HepG2 (cell line): ENCODE data around the gene FAM117A. TPM values are rescaled to one million over a fixed set of nuclear protein-coding genes. Genes with fewer than 3 reads are reported as not detected.
A peak's percentile ranks its signal among the peaks of the same experiment; 100 is the strongest.
"Not testable (repeated sequence)": the region's sequence is repeated elsewhere in the genome, so short reads cannot be mapped to it uniquely, and the experiment has no call there.

ENCODE experiments used
- ATAC-seq: fragments of 200-7000 bp; cut with Tn5 transposase; 3 replicates; pipeline ENCODE4 v1.9.1; 2020; ENCODE audit warnings: mild to moderate bottlenecking, moderate library complexity
- BruUV-seq: library from RNA; stranded (reverse); fragments of 400-500 nt; replicated peaks from 2 replicates; lab custom pipeline; 2021; lab: Mats Ljungman, UMichigan
- CTCF ChIA-PET: fragments of 300-600 bp; formaldehyde crosslinking; extraction: SDS; loops from one replicate; lab custom pipeline; 2021; ENCODE audit warnings: low total read pairs, inconsistent platforms, low intra/inter-chr PET ratio; lab: Yijun Ruan, JAX
- POLR2A ChIA-PET: fragments of 350-600 bp; sonication (Branson Sonifier 250); formaldehyde crosslinking; loops from one replicate; lab custom pipeline; 2020; ENCODE audit warnings: antibody characterized with exemption, inconsistent platforms; lab: Yijun Ruan, JAX
- DNase-seq: peaks from one replicate; pipeline ENCODE4 v3.0.0-alpha.2; 2015; ENCODE audit warnings: low spot score
- FAIRE-seq: peaks from 3 replicates; lab custom pipeline; 2011; peaks lifted over from hg19 to GRCh38; lab: Jason Lieb, UNC
- H2AFZ ChIP-seq: one replicate; pipeline ENCODE4 v1.6.1; 2011; ENCODE audit warnings: low read length, inconsistent platforms
- H3K27ac ChIP-seq: fragments of 300-600 bp; 3 replicates; pipeline ENCODE4 v1.8.0; 2011; ENCODE audit warnings: mixed run types, mild to moderate bottlenecking, mixed read lengths, low read length, inconsistent platforms; ENCODE audit not compliant: insufficient read depth; ENCODE audit errors: extremely low read length
- H3K27me3 ChIP-seq, 2 experiments: fragments of 200-600 bp in 1 of 2; 2 replicates in 1 of 2; 3 replicates in 1 of 2; pipeline versions ENCODE4 v1.6.0 to v1.8.0; 2011; ENCODE audit warnings: low read length in 2 of 2, mild to moderate bottlenecking in 2 of 2, moderate library complexity in 2 of 2, inconsistent platforms in 1 of 2; ENCODE audit not compliant: insufficient read depth in 2 of 2, control insufficient read depth in 1 of 2
- H3K36me3 ChIP-seq, 2 experiments: fragments of 200-600 bp in 1 of 2; replicated peaks in 1 of 2; 2 replicates in 1 of 2; 3 replicates in 1 of 2; pipeline versions ENCODE4 v1.5.1 to v1.8.0; 2011; ENCODE audit warnings: low read length in 2 of 2, inconsistent platforms in 1 of 2; ENCODE audit not compliant: insufficient read depth in 2 of 2, control insufficient read depth in 1 of 2
- H3K4me1 ChIP-seq: 2 replicates; pipeline ENCODE4 v1.5.1; 2012; ENCODE audit warnings: low read length, inconsistent platforms; ENCODE audit not compliant: insufficient read depth
- H3K4me2 ChIP-seq: 2 replicates; pipeline ENCODE4 v1.6.0; 2011; ENCODE audit warnings: low read depth, low read length, inconsistent platforms
- H3K4me3 ChIP-seq, 3 experiments: fragments of 200-600 bp in 1 of 3; sonication (generic), shearing (Covaris generic) in 1 of 3; replicated peaks in 1 of 3; 2 replicates each; pipeline ENCODE4 v1.5.1; 2011 to 2016; ENCODE audit warnings: low read length in 3 of 3, inconsistent platforms in 2 of 3, low read depth in 2 of 3, mild to moderate bottlenecking in 2 of 3, control low read depth in 1 of 3, mixed read lengths in 1 of 3; ENCODE audit not compliant: insufficient read depth in 1 of 3
- H3K79me2 ChIP-seq: one replicate; pipeline ENCODE4 v1.6.1; 2011; ENCODE audit warnings: low read length, inconsistent platforms; ENCODE audit not compliant: insufficient read depth
- H3K9ac ChIP-seq: 2 replicates; pipeline ENCODE4 v1.6.0; 2011; ENCODE audit warnings: mild to moderate bottlenecking, low read depth, low read length, inconsistent platforms; ENCODE audit not compliant: insufficient read depth
- H3K9me3 ChIP-seq: 2 replicates; pipeline ENCODE4 v1.5.1; 2012; ENCODE audit warnings: mild to moderate bottlenecking, low read length
- H4K20me1 ChIP-seq: 2 replicates; pipeline ENCODE4 v1.6.0; 2011; ENCODE audit warnings: inconsistent platforms, mild to moderate bottlenecking, low read length, moderate library complexity; ENCODE audit not compliant: insufficient read depth
- CHCHD3 ChIP-seq: sonication (generic); formaldehyde crosslinking; IDR thresholded peaks from 2 replicates; pipeline ENCODE4 v1.8.0; 2022; ENCODE audit warnings: mild to moderate bottlenecking, missing genetic modification reagents, moderate library complexity
- MEIS1 ChIP-seq: sonication (generic); formaldehyde crosslinking; IDR thresholded peaks from 2 replicates; pipeline ENCODE4 v1.9.0; 2021; ENCODE audit warnings: mild to moderate bottlenecking, missing genetic modification reagents, moderate library complexity, borderline replicate concordance
- PAWR ChIP-seq: sonication (generic); formaldehyde crosslinking; IDR thresholded peaks from 2 replicates; pipeline ENCODE4 v1.4.0; 2020; ENCODE audit warnings: missing genetic modification reagents, mild to moderate bottlenecking, borderline replicate concordance
- SMAD3 ChIP-seq: sonication (generic); formaldehyde crosslinking; IDR thresholded peaks from 2 replicates; pipeline ENCODE4 v1.4.0; 2020; ENCODE audit warnings: missing genetic modification reagents
- TCF7L2 ChIP-seq: IDR thresholded peaks from 2 replicates; pipeline ENCODE4 v1.6.1; 2011; ENCODE audit warnings: mild to moderate bottlenecking, low read depth, low read length, moderate library complexity
- ZNF629 ChIP-seq: sonication (generic); formaldehyde crosslinking; conservative IDR thresholded peaks from 2 replicates; pipeline ENCODE4 v1.5.0; 2020; ENCODE audit warnings: missing genetic modification reagents
- WGBS: methylation state at CpG from one replicate; pipeline ENCODE4 v1.1.6; 2017; ENCODE audit warnings: low lambda C conversion rate; 5-methylcytosine and 5-hydroxymethylcytosine counted together
- in situ Hi-C: cut with HindIII; loops from 2 replicates; pipeline ENCODE4 v1.10.0; 2017; ENCODE audit warnings: low pct_unique_long_range_greater_than_20kb; ENCODE audit not compliant: extremely low pct_ligation_motif_present
- intact Hi-C: fragments of 100-400 bp; cut with micrococcal nuclease; formaldehyde crosslinking; loops from one replicate; pipeline ENCODE4 v1.10.0; 2022; ENCODE audit not compliant: unreplicated experiment
- polyA plus RNA-seq, 8 experiments: library from polyadenylated mRNA; depleted of rRNA in 3 of 8; stranded (reverse) in 7 of 8; unstranded in 1 of 8; fragments of >200 nt; fragmentation: Illumina TruSeq in 4 of 8; extraction: Trizol in 4 of 8; gene quantifications; 2 replicates each; pipeline versions ENCODE4 v1.2.1 to v1.2.3, GENCODE V29; 2011 to 2016; ENCODE audit warnings: low read depth in 4 of 8, missing spikeins in 1 of 8, mixed read lengths in 1 of 8; ENCODE audit not compliant: insufficient read depth in 1 of 8
- total RNA-seq, 5 experiments: library from RNA; depleted of rRNA; stranded (reverse); fragments of >200 nt; fragmentation: Illumina TruSeq; extraction: Trizol; gene quantifications; 2 replicates each; pipeline ENCODE4 v1.2.3, GENCODE V29; 2016; ENCODE audit warnings: low read depth in 1 of 5

FAM117A gene
- total and polyA plus RNA-seq, 2 of the 13 experiments (the other 11 are each of a cell fraction or from before 2014, with no cell fraction given), result 12.1 to 19.8 TPM

DNA sequence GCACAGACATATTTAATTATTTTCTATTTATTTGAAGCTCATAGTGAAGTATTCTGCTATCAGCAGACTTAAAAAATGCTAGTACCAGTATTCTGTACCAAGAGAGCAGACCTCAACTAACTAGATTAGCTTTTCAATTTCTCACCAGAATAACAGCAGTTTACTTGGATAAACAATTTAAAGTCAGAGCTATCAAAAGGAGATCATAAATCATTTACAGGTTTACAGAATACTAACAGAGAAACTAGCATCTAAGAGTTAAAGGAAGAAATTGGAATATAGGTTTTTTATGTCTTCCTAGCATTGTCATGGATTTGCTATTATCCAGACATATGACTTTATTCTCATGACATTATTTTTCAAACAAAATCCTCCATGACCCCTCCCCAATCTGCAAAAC is 89.4 kb downstream of the FAM117A start:
- Histone ChIP-seq H3K36me3 (peaks cover 0 to 11% of the 10 kb centered on the region in 2 experiments; a peak in 3 of 5 replicates), H3K4me2 (0 out of 2 replicates have a peak overlapping the region, but pooled peaks have one; percentile 17), H3K4me1 (peaks cover 26% of the 10 kb centered on the region), H3K79me2 (peaks cover 71% of the 10 kb centered on the region), H2AFZ (no peak overlapping the region)
- no TSS peak for BruUV-seq
- no peak for TF ChIP-seq PAWR (CRISPR knock-in tag)
- TF ChIP-seq CHCHD3, result no peak
- TF ChIP-seq TCF7L2, result no peak
- no peak for TF ChIP-seq MEIS1 (CRISPR knock-in tag)
- TF ChIP-seq ZNF629 (CRISPR knock-in tag), result no peak
- no peak for TF ChIP-seq SMAD3 (CRISPR knock-in tag)
- TF ChIP-seq, all 625 proteins: peak for 0
- FAIRE-seq (no peak), DNase-seq (no peak), ATAC-seq (no peak)
- Histone ChIP-seq H3K27ac (no peak overlapping the region), H3K9ac (no peak overlapping the region), H4K20me1 (peaks cover 11% of the 10 kb centered on the region; the same call in 1 of the 2 replicates), H3K4me3 (no peak overlapping the region), H3K27me3 (no peaks in the 10 kb centered on the region; a peak in 1 of 5 replicates), H3K9me3 (no peaks in the 10 kb centered on the region)
- ChIA-PET CTCF (no interaction called here), POLR2A (no interaction called here)
- intact Hi-C loops, result no loop called here
- in situ Hi-C loops, result no loop called here

DNA sequence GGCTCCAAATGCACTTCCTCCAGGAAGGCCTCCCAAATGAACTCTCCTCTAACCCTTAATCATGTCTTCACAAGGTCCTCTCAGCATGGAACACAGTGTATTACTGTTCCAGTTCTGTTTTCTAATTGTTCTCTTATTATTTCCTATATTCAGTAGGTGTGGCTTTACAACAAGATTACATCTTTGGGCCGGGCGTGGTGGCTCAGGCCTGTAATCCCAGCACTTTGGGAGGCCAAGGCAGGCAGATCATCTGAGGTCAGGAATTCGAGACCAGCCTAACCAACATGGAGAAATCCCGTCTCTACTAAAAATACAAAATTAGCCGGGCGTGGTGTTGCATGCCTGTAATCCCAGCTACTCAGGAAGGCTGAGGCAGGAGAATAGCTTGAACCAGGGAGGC is 90.3 kb downstream of the FAM117A start:
- H3K4me2 ChIP-seq, H3K9ac ChIP-seq, H2AFZ ChIP-seq, H3K4me3 ChIP-seq, H3K27me3 ChIP-seq, BruUV-seq, ATAC-seq, DNase-seq, FAIRE-seq, intact Hi-C loops, H3K9me3 ChIP-seq, CTCF ChIA-PET, in situ Hi-C loops, H3K27ac ChIP-seq, POLR2A ChIA-PET: not testable (repeated sequence)
- Histone ChIP-seq H4K20me1 (peaks cover 11% of the 10 kb centered on the region; the same call in 1 of the 2 replicates), H3K79me2 (peaks cover 71% of the 10 kb centered on the region), H3K36me3 (peaks cover 0 to 11% of the 10 kb centered on the region in 2 experiments; a peak in 3 of 5 replicates), H3K4me1 (peaks cover 26% of the 10 kb centered on the region)
- WGBS, result 97% methylated on average over 6 of the region's 6 CpGs
